ENCODE measurements around the gene ATG4B. TPM values are rescaled to one million over a fixed set of nuclear protein-coding genes. Genes with fewer than 3 reads are reported as not detected.

ATG4B gene
- total RNA-seq, 2 donors from 2014 or later, result 47.8 to 53.0 TPM

- Histone ChIP-seq H3K36me3 (no peaks in the 10 kb centered on the region), H3K27ac (no peak overlapping the region)
- TF ChIP-seq CTCF (IDR thresholded peaks at IDR 0.05), result no peak
Observed at GRCh38 chr2:241620419-241620769, 17.1 kb upstream of the ATG4B start.

GRCh38 chr2:241627675-241628074 is 9.8 kb upstream of the ATG4B start:
- H3K27me3 ChIP-seq, result no peaks in the 10 kb centered on the region
- H3K36me3 ChIP-seq, result peaks cover 4% of the 10 kb centered on the region
- H3K27ac ChIP-seq, result no peak overlapping the region
- H3K4me1 ChIP-seq, result no peaks in the 10 kb centered on the region
- no peaks in the 10 kb centered on the region for H3K9me3 ChIP-seq
- H3K4me3 ChIP-seq, result no peak overlapping the region
- DNase-seq (ENCODE audit: low spot score), result no peak
- TF ChIP-seq CTCF (IDR thresholded peaks at IDR 0.05), result no peak

More at GRCh38 chr2:241620419-241620769, 17.1 kb upstream of the ATG4B start:
- Histone ChIP-seq H3K27me3 (no peaks in the 10 kb centered on the region), H3K4me3 (no peak overlapping the region), H3K4me1 (peaks cover 0 to 38% of the 10 kb centered on the region in 2 donors), H3K9me3 (no peaks in the 10 kb centered on the region)
- no peak for DNase-seq (ENCODE audit: low spot score)

GRCh38 chr2:241629762-241630435 is 7.6 kb upstream of the ATG4B start:
- DNase-seq (ENCODE audit: low spot score), result no peak
- no peak overlapping the region for H3K27ac ChIP-seq
- no peak for TF ChIP-seq CTCF (IDR thresholded peaks at IDR 0.05)
- peaks cover 0 to 4% of the 10 kb centered on the region in 2 donors for H3K4me1 ChIP-seq
- H3K36me3 ChIP-seq, result peaks cover 15% of the 10 kb centered on the region
- H3K4me3 ChIP-seq, result no peak overlapping the region
- no peaks in the 10 kb centered on the region for H3K27me3 ChIP-seq
- no peaks in the 10 kb centered on the region for H3K9me3 ChIP-seq

- TF ChIP-seq CTCF (IDR thresholded peaks at IDR 0.05), result no peak
- peaks cover 15% of the 10 kb centered on the region for H3K36me3 ChIP-seq
- DNase-seq (ENCODE audit: low spot score), result no peak
- no peak overlapping the region for H3K27ac ChIP-seq
- no peaks in the 10 kb centered on the region for H3K9me3 ChIP-seq
- no peaks in the 10 kb centered on the region for H3K27me3 ChIP-seq
- no peak overlapping the region for H3K4me3 ChIP-seq
- H3K4me1 ChIP-seq, result peaks cover 0 to 20% of the 10 kb centered on the region in 2 donors
Observed at GRCh38 chr2:241632478-241633325, 4.8 kb upstream of the ATG4B start.

GRCh38 chr2:241633561-241633960 is 3.9 kb upstream of the ATG4B start:
- H3K4me1 ChIP-seq, result peaks cover 0 to 25% of the 10 kb centered on the region in 2 donors
- no peak overlapping the region for H3K27ac ChIP-seq
- DNase-seq (ENCODE audit: low spot score), result no peak
- H3K9me3 ChIP-seq, result no peaks in the 10 kb centered on the region
- peaks cover 15% of the 10 kb centered on the region for H3K36me3 ChIP-seq
- no peak for TF ChIP-seq CTCF (IDR thresholded peaks at IDR 0.05)
- H3K27me3 ChIP-seq, result no peaks in the 10 kb centered on the region
- no peak overlapping the region for H3K4me3 ChIP-seq
